ENCODE results near the gene DDX42. TPM values are rescaled to one million over a fixed set of nuclear protein-coding genes. Genes with fewer than 3 reads are reported as not detected.

The DDX42 gene
- total and polyA plus RNA-seq, 2 of the 13 experiments (the other 11 are each of a cell fraction or from before 2014, with no cell fraction given) = 87.2 to 92.9 TPM

DNA sequence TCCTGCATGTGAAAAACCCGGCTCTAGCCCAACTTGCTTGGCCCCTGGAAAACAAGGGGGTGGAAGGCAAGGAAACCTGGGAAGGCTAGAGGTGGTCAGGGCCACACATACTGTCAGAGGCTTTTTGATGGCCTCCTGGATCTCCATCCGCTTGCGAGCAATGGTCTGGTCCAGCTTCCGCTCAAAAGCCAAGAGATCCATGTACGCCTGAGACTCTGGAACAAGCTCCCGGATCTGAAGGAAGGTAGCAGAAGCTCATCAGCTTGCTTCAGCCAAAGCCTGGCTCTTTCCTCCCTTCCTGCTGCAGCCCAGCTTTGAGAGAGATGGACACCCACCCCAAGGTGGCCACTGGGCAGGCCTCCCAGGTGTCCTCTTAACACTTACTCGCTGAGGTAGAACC, 62.8 kb downstream of the DDX42 start:
- Histone ChIP-seq H2AFZ (ENCODE audit: low read length) (no peak overlapping the region), H3K27ac (ENCODE audit: extremely low read length, insufficient read depth, low read length) (no peak overlapping the region), H3K4me1 (ENCODE audit: insufficient read depth, low read length) (peaks cover 31% of the 10 kb centered on the region), H3K9me3 (ENCODE audit: low read length) (no peaks in the 10 kb centered on the region), H3K27me3 (ENCODE audit: control insufficient read depth in 1 of 2, insufficient read depth in 2 of 2, low read length in 2 of 2) (no peaks in the 10 kb centered on the region; a peak in 1 of 5 replicates), H3K36me3 (replicated peaks in 1 of 2; ENCODE audit: control insufficient read depth in 1 of 2, insufficient read depth in 2 of 2, low read length in 2 of 2) (peaks cover 40 to 59% of the 10 kb centered on the region in 2 experiments), H3K4me2 (ENCODE audit: low read depth, low read length) (no peak overlapping the region), H4K20me1 (ENCODE audit: insufficient read depth, low read length) (peaks cover 12% of the 10 kb centered on the region; the same call in 1 of the 2 replicates), H3K9ac (ENCODE audit: insufficient read depth, low read depth, low read length) (no peak overlapping the region), H3K4me3 (replicated peaks in 1 of 3; ENCODE audit: insufficient read depth in 1 of 3, low read depth in 2 of 3, low read length in 3 of 3) (no peak overlapping the region), H3K79me2 (ENCODE audit: insufficient read depth, low read length) (peaks cover 43% of the 10 kb centered on the region)
- 94% methylated on average over 7 of the region's 7 CpGs for WGBS (ENCODE audit: low lambda C conversion rate)
- BruUV-seq (replicated peaks) = no TSS peak
- ChIA-PET CTCF (ENCODE audit: low intra/inter-chr PET ratio, low total read pairs) (no interaction called here), POLR2A (no interaction called here)
- in situ Hi-C loops (cut with HindIII; ENCODE audit: extremely low pct_ligation_motif_present, low pct_unique_long_range_greater_than_20kb) (no loop called here), intact Hi-C loops (cut with micrococcal nuclease; ENCODE audit: unreplicated experiment) (no loop called here)
- DNase-seq (ENCODE audit: low spot score) (no peak), ATAC-seq (no peak), FAIRE-seq (no peak)
- TF ChIP-seq ZNF546 (CRISPR knock-in tag; conservative IDR thresholded peaks at IDR 0.05) = no peak
- TF ChIP-seq, protein P1, sequence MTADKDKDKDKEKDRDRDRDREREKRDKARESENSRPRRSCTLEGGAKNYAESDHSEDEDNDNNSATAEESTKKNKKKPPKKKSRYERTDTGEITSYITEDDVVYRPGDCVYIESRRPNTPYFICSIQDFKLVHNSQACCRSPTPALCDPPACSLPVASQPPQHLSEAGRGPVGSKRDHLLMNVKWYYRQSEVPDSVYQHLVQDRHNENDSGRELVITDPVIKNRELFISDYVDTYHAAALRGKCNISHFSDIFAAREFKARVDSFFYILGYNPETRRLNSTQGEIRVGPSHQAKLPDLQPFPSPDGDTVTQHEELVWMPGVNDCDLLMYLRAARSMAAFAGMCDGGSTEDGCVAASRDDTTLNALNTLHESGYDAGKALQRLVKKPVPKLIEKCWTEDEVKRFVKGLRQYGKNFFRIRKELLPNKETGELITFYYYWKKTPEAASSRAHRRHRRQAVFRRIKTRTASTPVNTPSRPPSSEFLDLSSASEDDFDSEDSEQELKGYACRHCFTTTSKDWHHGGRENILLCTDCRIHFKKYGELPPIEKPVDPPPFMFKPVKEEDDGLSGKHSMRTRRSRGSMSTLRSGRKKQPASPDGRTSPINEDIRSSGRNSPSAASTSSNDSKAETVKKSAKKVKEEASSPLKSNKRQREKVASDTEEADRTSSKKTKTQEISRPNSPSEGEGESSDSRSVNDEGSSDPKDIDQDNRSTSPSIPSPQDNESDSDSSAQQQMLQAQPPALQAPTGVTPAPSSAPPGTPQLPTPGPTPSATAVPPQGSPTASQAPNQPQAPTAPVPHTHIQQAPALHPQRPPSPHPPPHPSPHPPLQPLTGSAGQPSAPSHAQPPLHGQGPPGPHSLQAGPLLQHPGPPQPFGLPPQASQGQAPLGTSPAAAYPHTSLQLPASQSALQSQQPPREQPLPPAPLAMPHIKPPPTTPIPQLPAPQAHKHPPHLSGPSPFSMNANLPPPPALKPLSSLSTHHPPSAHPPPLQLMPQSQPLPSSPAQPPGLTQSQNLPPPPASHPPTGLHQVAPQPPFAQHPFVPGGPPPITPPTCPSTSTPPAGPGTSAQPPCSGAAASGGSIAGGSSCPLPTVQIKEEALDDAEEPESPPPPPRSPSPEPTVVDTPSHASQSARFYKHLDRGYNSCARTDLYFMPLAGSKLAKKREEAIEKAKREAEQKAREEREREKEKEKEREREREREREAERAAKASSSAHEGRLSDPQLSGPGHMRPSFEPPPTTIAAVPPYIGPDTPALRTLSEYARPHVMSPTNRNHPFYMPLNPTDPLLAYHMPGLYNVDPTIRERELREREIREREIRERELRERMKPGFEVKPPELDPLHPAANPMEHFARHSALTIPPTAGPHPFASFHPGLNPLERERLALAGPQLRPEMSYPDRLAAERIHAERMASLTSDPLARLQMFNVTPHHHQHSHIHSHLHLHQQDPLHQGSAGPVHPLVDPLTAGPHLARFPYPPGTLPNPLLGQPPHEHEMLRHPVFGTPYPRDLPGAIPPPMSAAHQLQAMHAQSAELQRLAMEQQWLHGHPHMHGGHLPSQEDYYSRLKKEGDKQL (CRISPR knock-in tag; IDR thresholded peaks at IDR 0.05; ENCODE audit: low read depth) = no peak
- no peak for TF ChIP-seq ZFP82 (CRISPR knock-in tag; IDR thresholded peaks at IDR 0.05; ENCODE audit: borderline replicate concordance)
- TF ChIP-seq, protein P2, sequence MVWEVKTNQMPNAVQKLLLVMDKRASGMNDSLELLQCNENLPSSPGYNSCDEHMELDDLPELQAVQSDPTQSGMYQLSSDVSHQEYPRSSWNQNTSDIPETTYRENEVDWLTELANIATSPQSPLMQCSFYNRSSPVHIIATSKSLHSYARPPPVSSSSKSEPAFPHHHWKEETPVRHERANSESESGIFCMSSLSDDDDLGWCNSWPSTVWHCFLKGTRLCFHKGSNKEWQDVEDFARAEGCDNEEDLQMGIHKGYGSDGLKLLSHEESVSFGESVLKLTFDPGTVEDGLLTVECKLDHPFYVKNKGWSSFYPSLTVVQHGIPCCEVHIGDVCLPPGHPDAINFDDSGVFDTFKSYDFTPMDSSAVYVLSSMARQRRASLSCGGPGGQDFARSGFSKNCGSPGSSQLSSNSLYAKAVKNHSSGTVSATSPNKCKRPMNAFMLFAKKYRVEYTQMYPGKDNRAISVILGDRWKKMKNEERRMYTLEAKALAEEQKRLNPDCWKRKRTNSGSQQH (CRISPR knock-in tag; IDR thresholded peaks at IDR 0.05; ENCODE audit: low read depth) = no peak
- no peak for TF ChIP-seq ZBTB3 (CRISPR knock-in tag; IDR thresholded peaks at IDR 0.05; ENCODE audit: borderline replicate concordance, low read depth)
- TF ChIP-seq, protein P3, sequence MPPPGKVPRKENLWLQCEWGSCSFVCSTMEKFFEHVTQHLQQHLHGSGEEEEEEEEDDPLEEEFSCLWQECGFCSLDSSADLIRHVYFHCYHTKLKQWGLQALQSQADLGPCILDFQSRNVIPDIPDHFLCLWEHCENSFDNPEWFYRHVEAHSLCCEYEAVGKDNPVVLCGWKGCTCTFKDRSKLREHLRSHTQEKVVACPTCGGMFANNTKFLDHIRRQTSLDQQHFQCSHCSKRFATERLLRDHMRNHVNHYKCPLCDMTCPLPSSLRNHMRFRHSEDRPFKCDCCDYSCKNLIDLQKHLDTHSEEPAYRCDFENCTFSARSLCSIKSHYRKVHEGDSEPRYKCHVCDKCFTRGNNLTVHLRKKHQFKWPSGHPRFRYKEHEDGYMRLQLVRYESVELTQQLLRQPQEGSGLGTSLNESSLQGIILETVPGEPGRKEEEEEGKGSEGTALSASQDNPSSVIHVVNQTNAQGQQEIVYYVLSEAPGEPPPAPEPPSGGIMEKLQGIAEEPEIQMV (CRISPR knock-in tag; IDR thresholded peaks at IDR 0.05; ENCODE audit: low read depth) = no peak
- no peak for TF ChIP-seq ZNF703 (CRISPR knock-in tag; IDR thresholded peaks at IDR 0.05; ENCODE audit: borderline replicate concordance)
- TF ChIP-seq CEBPB (IDR thresholded peaks at IDR 0.05; ENCODE audit: borderline replicate concordance, low read depth, low read length) = no peak
- TF ChIP-seq JDP2 (CRISPR knock-in tag; IDR thresholded peaks at IDR 0.05; ENCODE audit: borderline replicate concordance) = no peak
- no peak for TF ChIP-seq ZNF788 (CRISPR knock-in tag; IDR thresholded peaks at IDR 0.05; ENCODE audit: borderline replicate concordance)
- no peak for TF ChIP-seq ZFP36L1 (CRISPR knock-in tag; IDR thresholded peaks at IDR 0.05)
- no peak for TF ChIP-seq ZNF709 (CRISPR knock-in tag; IDR thresholded peaks at IDR 0.05)
- TF ChIP-seq IKZF4 (CRISPR knock-in tag; IDR thresholded peaks at IDR 0.05; ENCODE audit: borderline replicate concordance, low read depth, not compliant biosample characterization) = no peak
- TF ChIP-seq, protein P4, sequence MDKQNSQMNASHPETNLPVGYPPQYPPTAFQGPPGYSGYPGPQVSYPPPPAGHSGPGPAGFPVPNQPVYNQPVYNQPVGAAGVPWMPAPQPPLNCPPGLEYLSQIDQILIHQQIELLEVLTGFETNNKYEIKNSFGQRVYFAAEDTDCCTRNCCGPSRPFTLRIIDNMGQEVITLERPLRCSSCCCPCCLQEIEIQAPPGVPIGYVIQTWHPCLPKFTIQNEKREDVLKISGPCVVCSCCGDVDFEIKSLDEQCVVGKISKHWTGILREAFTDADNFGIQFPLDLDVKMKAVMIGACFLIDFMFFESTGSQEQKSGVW (CRISPR knock-in tag; IDR thresholded peaks at IDR 0.05; ENCODE audit: borderline replicate concordance) = no peak
- no peak for TF ChIP-seq ISL2 (CRISPR knock-in tag; IDR thresholded peaks at IDR 0.05)
- TF ChIP-seq HOXA5 (CRISPR knock-in tag; IDR thresholded peaks at IDR 0.05) = no peak
